ENCODE measurements around the gene CTU2.

CTU2 gene

DNA sequence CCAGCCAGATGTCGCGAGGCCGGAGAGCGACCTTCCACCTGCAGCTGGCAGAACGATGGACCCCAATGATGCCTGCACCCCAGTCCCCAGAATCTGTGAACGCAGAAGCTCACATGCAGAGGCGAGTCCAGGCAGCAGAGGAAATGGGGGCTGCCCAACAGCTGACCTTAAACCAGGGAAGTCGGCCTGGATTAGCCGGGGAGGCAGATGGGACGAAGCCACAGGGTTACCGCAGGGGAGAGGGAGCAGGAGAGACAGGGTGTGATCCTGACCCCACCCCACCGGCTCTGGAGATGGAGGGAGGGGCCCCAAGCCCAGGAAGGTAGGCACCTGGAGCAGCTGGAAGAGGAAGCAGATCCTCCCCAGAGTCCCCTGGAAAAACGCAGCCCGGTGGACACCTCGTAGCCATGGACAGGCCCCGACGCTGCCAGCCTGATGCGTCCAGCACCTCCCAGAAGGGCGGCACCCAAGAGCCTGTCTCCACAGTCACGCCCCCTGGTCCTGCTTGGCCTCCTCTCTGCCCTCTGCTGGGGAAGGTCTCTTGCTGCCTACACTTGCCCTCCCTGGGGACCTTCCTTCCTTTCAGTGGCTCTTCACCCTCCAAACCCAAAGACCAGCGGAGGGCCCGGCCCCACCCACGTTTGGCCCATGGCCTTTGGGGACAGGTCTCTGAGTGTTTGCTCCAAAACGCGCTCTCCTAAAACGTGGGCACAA, 41.4 kb downstream of the CTU2 start:
- no peak for DNase-seq

DNA sequence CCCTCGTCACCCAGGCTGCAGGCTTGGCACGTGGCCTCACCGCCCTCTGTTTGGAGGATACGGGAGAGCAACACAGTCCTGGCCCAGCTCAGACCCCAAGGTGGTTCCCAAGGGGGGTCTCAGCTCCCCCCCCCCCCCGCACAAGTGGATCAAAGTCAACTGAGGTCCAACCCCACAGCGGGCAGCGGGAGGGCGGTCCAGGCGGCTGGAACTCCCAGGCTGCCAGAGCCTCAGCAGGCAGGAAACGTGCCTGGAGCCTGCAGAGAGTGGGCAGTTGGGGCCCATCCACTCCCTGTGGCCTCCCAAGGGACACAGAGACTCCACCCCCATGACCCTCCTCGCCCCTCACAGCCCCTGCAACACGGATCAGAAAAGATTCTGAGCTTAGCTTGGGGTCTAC, 42.1 kb downstream of the CTU2 start:
- no peak for DNase-seq

DNA sequence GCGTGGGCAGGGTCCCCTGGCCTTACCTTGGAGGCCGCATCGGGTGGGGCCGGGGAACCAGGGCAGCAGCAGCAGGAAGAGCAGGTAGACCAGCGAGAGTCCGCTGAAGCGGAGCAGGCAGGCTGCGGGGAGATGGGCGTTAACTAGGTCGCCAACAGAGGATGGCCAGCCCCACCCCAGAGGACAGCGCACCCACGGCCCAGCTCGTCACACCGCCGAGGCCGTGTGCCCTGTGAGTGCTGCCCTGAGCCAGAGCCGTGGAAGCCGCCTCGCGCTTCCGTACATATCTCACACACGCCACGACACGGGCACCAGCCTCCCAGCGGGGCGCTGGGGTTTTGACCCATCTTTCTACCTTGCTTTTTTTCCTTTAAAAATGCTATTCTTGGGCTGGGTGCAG, 43.1 kb downstream of the CTU2 start:
- DNase-seq = no peak

DNA sequence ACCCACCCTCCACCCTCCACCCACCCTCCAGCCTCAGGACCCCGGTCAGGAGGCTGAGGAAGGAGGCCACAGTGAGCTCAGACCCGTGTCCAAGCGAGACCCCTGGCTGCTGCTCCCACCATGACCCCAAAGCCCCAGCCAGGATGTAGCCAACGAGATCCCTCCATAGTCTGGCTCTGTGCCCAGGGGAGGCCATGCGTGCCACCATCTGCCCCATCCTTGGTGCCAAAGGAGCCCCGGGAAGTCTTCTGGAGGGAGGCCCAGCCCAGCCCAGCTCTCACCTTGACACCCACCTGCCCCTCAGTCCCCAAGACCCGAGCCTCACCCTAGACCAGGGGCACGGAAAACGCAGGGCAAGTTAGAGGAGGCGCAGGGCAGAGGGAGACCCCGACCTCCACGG, 44.6 kb downstream of the CTU2 start:
- DNase-seq = no peak

DNA sequence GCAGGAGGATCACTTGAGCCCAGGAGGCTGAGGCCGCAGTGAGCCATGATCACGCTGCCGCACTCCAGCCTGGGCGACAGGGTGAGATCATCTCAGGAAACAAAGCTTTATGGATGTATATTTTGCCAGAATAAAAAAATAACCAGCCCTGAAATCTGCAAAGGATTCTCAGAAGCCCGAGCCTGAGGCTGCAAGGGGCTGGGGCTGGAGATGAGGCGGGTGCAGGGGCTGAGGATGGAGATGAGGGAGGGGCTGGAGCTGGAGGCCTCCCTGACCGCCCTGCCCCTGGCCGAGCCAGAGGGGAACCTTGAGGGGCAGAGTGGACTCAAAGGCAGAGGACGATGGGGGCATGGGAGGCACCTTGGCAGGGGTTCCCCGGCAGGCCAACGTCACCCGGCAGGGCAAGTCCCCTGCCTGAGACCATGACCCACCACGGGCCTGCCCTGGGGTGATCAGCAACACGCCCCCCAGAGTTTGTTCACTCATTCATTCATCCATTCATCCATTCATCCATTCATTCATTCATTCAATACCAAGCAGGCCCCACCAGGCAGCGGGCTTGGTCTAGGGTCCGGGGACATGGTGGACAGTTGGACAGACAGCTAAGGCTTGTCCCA, 46.2 kb downstream of the CTU2 start:
- DNase-seq = no peak

DNA sequence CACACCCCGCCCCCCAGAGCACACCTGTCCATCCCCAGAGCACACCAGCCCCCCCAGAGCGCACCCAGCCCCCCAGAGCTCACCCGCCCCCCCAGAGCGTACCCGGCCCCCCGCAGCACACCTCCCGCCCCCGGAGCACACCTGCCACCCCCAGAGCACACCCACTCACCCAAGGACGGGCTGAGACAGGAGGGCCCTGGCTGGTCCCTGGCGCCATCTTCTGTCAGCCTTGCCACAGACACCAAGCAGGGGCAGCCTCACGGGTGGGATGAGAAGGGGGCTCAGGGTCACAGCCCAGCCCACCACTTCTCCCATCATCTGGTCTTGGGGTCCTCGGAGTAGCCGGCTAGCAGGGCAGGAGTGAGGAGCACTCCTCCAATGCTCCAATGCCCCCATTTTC, 46.9 kb downstream of the CTU2 start:
- DNase-seq = no peak

DNA sequence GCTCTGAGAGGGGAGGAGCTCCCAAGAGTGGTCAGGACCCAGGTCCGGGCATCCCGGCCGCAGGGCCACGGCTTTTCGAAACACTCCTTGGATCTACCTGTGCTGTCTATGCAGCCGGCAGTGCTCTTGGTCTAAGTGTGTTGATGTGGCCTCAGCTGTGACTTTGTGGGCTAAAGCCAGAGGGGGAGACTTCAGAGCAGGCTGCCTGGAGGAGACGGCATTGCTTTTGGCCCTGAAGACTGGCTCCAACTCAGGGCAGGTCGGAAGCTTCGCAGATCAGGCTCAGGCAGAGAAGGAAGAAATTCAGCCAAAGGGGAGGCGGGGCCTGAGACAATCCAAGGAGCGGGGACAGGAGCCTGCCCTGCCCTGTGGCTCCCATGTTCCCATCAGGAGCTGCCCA, 47.3 kb downstream of the CTU2 start:
- DNase-seq = no peak

DNA sequence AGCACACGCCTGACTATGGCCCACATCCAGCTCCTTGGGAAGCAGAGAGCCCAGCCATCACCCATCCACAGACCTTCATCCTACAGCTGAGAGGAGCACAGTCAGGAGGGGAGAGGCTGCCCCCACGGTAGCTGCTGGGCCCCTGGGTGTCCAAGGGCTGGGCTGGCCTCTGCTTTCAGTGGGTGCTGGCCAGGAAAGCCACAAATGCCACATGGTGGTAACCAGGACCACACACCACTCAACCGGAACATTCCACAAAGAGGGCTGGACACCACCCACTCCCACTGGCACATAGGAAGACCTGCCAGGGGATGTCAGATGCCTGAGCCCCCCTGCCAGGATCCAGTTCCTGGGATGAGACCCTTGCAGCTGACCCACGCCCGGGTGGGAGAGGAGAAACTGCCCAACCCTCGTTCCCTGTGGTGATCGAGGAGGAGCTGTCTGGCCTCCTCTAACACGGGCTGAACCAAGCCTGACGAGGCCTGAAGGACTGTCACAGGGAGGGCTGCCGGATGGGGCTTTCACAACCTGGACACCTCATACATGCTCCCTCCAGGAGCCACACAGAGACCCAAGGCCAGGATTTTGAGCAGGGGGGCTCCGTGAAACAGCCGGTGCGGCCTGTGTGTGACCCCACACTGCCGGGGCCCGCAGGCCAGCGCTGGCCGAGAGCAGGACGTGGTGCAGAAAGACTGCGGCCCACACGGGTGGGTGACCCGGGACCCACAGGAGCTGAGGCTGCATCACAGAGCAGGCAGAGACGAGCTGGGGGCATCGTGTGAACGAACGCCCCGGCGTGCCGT, 48.0 kb downstream of the CTU2 start:
- no peak for DNase-seq

DNA sequence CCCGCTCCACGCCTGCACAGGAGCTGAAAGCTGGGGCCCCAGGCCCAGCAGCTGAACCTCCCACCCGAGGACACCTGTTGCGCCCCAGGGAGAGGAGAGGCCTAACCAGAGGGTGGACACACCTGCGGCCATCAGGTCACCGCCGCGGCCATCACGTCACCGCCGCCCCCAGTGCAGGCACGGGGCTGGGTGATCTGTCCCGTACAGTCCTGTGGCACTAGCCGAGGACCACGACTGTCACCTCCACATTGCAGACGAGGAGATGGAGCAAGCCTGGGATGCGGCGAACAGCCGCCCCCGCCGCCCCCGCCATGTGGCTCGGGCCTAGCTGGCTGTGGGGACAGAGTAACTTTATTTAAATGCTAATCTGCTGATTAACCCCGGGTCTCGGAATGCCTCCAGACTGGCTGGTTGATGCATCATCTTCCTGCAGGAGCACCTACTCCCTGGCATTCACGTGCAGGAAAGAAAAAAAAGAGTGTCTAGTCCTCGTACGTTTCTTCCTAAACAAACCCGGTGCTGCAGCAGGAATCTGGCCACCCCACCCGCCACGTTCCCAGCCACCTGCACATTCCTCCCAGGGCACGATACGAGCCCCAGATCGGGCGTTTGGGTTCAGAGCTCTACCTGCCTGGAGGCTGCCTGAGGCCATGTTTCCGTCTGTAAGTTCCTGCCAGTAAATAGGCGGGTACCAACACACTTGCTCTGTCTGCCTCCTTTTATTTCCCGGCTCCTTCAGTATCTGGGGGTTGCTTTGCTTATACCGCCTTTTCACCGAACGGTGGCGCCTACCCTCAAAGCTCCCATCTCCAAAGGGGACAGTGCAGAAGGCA, 48.8 kb downstream of the CTU2 start:
- DNase-seq = no peak

DNA sequence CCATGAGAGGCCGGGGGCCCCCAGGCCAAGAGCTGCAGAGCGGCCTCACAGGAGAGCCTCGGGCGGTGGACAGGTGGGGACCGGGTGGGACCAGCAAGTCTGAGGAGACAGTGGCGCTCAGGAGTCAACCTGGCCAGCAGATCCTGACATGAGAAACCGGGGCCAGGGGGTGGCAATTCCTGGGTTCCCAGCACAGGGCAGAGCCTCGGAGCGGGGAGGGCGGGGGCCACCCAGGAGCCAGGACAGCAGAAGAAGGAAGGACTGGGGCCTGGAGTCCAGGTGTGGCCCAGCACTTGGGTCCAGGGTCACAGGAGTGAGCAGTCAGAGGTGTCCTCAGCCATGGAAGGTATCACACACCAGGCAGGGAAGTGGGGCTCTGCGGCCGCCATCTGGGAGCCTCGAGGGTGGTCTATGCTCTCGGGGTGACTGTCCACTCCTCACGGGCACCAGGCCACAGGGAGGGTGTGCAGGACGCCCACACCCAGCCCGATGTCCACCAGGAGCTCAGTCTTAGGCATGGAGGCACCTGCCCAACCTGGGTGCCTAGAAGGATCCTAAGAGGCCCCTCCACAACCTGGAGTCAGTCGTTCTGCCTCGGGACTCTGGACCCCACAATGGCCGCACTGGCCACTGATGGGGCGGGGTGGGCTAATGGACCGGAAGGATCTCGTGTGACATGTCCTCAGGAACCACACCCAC, 49.6 kb downstream of the CTU2 start:
- no peak for DNase-seq

DNA sequence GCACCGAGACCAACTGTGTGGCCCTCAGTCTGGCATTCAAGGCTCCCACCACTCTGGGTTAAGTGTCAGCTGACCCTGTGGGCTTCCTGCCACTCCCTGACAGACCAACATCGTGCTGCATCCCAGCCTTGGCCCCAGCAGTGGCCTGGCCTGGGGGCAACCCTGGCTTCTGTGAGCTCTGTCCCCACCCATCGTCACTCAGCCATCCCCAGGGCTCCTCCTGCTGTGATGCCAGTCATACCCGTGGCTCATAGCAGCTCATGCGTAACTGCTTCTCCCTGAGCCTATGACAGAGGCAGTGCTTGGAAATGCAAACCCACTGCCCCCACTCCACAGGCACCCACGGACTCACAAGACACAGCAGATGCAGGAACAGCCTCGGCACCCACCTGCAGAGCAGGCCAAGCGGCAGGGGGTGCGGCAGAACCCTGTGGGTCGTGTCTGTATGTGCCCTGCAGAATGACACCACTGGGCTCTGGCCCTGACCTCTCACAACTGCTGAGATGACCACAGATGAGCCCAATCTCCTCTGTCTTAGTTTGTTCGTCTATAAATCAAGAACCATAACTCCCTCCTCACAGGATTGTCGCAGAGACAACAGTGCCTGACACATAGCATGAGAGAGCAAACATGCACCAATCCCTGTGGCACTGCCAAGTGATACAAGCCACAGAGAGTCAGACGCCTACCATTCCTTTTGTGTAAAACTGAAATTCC, 52.1 kb downstream of the CTU2 start:
- no peak for DNase-seq

DNA sequence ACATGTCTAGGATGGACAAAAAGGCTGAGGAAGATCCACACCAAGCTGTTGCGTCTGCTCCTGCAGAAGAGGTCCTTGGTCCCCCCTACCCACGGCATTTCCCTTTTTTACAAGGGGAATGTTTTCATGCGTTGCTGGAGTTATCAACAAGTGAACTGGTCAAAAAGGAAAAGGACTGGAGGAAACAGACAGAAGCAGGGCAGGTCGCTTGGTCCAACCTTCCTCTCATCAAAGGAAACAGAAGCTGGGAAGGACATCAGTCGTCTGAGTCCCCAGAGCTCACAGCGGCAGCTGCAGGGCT, 52.6 kb downstream of the CTU2 start:
- DNase-seq = no peak

DNA sequence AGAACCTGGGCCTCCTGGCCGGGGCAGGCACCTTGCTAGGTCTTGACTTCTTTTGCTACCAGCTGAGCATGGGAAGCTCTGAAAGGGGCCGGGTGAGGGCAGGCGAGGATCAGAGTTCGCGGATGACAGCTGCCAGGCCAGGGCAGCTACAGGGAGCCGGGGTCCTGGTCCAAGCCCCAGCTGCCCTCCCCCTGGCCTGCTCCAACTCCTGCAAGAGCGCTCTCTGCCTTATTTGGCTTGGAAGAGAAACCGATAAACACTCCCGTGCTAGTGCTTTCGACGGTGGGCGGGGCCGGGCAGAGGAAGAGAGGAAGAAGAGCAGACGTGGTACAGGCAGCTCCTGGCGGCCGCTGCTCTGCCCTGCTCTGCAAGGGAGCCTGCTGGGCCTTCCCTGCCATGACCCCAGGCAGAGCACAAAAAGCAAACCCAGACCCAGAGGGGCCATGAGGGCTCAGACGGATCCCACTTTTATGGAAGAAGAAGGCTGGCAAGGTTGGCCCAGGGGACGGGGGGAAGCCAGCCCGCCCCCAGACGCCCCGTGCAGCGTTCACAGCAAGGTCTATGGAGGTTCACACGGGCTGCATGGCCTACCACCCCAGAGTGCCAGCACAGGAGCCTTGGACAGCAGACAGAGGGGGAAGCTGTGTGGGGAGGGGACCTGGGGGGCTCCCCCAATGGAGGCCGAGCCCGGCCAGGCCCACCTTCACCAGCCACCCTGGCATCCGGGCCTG, 53.1 kb downstream of the CTU2 start:
- DNase-seq = peak; percentile 89

DNA sequence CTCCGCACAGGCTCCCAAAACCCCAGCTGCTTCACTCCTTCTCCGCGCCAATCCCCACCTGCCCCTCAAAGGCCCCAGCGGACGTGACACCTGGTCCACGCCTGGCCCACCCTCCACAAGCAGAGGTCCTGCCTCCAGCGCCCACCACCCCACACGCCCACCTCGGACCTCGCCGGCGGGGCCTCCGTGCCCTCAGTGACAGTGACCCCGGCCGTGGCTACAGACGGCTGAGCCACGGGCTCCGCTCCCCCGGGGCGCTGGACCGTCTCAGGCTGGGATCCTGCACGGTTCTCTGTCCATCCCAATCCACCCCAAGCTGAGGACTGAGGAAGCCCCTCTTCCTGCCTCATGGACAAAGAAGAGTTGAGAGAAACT, 53.7 kb downstream of the CTU2 start:
- no peak for DNase-seq

DNA sequence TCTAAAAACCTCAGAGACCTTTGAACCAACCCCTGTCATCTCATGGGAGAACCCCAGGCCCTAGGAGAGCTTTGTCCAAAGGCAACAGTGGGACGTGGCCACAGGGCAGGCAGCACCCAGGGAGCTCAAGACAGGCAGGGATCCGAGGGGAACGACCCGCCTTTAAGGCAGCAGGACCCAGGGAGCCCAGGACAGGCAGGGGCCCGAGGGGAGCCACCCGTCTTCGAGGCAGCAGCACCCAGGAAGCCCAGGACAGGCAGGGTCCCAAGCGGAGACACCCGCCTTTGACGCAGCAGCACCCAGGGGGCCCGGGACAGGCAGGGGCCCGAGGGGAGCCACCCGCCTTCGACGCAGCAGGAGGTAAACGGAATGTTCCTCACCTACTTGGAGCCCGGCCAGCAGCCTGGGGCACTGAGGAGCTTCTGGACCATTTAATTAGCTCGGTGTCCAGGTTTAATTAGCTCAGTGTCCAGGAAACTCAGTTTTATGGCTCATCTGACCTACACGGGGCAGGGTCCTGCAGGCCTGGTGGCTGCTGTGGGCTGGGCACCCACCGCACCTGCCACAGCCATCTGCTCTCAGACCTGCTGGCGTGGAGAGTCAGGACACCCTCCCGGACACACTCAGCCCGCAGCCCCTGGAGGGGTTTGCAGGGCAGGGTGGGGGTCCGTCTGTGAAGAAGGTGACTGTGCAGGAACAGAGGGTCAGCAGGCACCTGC, 54.3 kb downstream of the CTU2 start:
- DNase-seq = no peak

DNA sequence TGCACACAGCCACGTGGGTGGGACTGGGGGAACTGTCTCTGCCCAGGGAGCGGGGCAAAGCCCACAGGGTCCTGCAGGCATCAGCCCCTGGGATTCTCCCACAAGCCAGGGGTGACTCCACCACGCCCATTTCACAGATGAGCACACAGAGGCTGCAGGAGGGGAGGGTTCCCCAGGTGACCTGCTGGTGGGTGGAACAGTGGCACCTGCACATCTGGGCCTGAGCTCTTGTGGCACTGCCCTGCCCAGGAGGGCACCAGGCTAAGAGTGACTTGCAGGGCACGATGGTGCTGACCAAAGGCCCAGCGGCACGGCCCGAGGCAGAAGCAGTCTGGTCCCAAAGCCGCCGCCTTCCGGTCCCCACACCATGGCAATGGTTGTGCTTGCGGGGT, 54.8 kb downstream of the CTU2 start:
- DNase-seq = no peak

DNA sequence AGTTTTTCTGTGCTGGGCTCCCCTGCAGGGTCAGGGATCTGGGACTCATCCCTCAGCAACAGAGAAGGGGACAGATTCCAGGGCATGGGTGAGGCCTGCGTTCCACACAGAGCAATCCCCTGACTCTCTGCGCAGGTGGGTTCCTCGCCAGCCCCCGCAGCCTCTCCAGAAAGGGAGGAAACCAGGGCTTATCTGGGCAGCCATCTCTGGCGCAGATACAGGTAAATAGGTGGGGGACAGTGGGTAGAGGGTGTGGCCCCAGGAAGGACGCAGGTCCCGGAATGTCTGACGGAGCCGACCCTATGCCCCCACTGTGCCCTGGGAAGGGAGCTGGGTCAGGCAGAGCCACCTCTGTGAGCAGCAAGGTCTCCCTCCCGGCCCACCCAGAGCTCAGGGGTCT, 55.5 kb downstream of the CTU2 start:
- DNase-seq = no peak

DNA sequence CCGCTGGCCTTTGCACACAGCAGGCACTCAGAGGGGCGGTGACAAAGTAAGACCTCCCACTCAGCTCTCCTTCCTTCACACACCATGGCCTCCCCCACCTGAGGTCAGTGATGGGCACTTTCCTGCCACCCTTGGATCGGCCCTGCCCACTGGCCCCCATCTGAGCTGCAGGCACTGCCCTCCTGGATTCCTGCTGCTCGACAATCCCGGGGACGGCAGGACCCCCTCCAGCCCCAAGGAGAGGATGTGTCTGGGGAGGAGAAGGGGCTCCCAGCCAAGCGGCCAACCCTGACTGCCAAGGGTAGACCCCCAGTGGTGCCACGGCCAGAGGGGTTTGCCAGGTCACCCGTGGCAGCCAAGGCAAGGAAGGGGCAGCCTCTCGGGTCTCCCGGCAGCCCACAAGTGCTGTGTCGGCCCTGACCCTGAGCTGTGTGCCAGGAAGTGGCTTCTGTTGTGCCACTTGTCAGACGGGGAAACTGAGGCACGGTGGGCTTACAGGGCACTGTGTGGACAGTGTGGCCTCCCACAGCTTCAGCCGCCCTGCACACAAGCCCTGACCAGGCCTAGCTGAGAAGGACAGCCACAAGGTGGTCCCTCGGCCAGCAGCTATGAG, 56.1 kb downstream of the CTU2 start:
- DNase-seq = no peak

DNA sequence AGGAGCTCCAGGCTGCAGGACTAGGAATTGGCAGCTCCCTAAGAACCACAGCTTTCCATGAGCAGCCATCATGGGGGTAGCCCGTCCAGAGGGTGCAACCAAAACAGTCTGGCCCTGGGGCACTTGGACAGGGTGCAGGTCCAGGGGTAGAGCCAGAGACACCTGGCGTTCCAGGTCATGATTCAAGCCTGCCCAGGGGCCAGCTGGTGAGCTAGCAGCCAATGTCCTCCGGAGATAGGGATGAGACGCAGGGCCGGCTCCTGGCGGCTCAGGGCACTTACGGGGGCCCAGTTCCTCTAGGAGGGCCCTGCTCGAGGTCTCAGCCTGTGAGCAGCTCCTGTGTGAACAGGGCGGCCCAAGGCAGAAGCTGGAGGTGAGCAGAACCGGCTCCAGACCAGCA, 56.6 kb downstream of the CTU2 start:
- no peak for DNase-seq

DNA sequence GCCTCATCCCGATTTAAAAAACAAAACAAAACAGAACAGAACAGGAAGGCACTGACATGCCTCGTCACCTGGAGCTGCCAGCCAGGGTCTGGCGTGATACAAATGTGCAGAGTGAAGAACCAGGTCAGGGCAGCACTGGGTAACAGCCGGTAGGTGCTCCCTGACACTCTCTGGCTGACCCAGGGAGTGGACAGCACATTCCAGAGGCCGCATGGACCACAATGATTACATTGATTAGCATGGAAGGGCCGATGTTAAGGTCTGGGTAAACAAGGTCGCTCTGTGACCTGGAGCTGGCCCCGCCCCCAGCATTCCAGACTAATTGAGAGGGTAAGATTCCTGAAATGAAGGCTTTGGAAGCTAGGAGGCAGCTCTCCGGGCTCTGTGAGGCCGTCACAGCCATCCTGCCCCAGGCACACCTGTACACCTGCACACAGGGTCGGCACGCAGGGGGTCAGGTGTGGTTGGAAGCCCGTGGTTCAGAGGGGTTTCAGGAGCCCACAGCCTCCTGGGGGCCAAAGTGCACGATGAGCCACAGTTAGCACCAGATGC, 57.3 kb downstream of the CTU2 start:
- DNase-seq = no peak

Measured in activated effector memory CD4-positive, alpha-beta T cell treated with anti-CD3 and anti-CD28 coated beads, Interleukin-2, amount 50 U/mL, for 16 hours (primary cell).